DMS 273 treated with DMSO at 0.1 percent for 48 hours (cell line): ENCODE results near the gene HIPK3.
"Not testable (repeated sequence)": the region's sequence is repeated elsewhere in the genome, so short reads cannot be mapped to it uniquely, and the experiment has no call there.

Experiments used
- DNase-seq: peaks from one replicate; lab custom pipeline; 2025; lab: John Stamatoyannopoulos, UW

The HIPK3 gene

DNA sequence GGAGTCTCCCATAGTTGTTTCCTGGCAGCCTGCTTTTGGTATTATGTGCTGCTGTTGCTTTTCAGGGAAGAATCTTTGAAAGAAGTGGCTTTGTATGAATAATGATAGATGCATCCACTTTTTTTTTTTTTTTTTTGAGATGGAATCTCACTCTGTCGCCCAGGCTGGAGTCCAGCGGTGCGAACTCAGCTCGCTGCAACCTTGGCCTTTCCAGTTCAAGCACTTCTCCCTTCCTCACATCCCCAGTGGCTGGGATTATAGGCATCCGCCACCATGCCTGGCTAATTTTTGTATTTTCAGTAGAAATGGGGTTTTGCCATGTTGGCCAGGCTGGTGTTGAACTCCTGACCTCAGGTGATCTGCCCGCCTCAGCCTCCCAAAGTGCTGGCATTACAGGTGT, 49.6 kb downstream of the HIPK3 start:
- DNase-seq, result not testable (repeated sequence)

DNA sequence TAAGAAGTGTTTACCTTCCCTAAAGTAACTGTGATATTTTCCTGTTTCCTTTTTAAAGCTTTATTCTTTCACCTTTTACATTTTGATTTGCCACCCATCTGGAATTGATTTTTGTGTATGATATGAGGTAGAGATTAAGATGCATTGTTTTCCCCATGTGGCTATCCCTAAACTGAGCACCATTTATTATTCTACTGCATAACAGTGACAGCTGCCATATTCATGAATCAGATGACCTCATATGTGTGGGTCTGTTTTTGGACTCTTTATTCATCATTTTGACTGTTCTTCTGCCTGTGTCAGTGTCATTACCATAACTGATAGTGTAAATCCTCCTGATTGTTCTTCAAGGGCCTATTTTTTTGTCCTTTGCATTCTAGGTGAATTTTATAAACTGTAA, 50.8 kb downstream of the HIPK3 start:
- DNase-seq, result no peak

DNA sequence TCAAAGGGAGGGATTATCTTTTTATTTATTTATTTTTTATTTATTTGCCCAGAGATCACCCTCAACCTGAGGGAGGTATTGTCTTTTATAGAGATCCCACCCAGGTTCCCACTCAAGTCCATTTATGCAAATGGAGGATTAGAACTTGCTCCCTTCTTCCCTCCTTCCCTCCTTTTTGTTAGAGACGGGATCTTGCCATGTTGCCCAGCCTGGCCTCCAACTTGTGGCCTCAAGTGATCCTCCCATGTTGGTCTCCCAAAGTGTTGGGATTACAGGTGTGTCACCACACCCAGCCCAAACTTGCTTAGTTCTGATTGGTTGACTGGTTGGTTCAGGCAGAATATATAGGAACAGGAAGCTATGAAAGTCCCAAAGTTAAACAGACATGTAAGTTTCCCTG, 51.9 kb downstream of the HIPK3 start:
- DNase-seq, result no peak

DNA sequence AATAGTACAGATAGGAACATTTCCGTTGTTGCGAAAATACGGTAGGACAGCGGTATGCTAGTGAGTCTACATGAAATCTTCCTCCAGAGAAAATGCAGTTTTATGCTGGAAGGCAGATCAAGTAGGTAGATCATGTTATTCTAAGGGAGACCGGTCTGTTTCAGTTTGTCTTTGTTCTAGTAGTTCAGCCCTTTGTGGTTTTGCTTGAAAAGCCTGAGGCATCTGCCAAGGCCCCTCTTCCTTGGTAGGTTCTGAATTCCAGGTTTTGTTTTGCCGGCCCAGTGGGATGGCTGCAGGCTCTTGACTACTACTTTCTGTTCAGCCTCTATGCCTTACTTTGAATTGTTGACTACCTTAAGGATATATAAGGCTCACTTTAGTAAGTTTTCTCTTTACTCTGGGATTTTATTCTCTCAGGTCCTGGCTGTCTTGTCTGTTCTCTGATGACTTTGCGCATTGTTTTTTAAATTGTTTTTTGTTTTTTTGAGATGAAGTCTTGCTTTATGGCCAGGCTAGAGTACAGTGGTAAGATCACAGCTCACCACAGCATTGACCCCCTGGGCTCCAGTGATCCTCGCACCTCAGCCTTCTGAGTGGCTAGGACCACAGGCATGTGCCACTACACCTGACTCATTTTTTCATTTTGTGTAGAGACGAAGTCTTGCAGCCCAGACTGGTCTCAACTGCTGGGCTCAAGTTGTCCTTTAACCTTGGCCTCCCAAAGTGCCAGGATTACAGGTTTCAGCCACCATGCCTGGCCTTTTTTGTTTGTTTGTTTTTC, 53.7 kb downstream of the HIPK3 start:
- no peak for DNase-seq

DNA sequence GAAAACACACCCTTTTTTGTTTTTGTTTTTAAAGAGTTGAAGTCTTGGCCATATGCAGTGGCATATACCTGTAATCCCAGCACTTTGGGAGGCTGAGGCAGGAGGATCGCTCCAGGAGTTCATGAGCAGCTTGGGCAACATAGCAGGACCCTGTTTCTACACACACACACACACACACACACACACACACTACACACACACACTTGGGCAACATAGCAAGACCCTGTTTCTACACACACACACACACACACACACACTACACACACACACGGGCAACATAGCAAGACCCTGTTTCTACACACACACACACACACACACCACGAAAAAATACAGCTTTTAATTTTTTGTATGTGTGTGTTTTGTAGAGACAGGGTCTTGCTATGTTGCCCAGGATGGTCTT, 54.5 kb downstream of the HIPK3 start:
- no peak for DNase-seq

DNA sequence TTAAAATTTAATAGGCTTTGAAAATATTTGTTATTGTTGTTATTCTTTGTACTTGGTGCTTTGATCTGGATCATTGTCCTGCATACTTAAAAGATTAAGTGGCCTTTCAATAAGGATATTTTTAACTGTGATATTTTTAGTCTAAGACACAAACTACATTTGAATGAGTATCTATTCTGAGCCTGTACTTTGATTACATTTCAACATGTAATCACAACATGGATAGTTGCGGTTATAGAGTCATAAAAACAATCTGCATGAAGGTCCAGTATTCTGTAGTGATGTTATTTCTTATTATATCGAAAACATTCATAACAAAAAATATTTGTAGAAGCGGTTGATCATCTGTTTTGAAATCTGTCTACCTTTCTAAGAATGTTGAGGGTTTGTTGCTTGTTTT, 58.6 kb downstream of the HIPK3 start:
- DNase-seq, result no peak

DNA sequence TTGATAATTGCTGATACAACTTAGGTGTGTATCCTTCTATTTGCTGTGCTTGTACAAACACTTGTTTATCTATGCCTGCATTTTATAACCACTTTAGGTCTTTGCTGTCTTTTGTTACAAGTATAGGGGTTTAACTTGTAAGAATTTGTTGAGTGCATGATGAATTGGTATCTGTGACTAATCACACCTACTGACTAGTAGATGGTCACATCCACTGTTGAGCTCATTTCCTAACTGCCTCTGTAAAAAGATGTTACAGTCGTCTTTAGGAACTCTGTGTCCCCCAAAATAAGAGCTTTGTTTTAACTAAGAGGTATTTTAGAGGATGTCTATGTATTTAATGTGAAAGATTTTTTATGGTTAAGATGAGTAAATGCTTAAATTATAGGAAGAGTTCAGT, 60.5 kb downstream of the HIPK3 start:
- DNase-seq, result no peak

DNA sequence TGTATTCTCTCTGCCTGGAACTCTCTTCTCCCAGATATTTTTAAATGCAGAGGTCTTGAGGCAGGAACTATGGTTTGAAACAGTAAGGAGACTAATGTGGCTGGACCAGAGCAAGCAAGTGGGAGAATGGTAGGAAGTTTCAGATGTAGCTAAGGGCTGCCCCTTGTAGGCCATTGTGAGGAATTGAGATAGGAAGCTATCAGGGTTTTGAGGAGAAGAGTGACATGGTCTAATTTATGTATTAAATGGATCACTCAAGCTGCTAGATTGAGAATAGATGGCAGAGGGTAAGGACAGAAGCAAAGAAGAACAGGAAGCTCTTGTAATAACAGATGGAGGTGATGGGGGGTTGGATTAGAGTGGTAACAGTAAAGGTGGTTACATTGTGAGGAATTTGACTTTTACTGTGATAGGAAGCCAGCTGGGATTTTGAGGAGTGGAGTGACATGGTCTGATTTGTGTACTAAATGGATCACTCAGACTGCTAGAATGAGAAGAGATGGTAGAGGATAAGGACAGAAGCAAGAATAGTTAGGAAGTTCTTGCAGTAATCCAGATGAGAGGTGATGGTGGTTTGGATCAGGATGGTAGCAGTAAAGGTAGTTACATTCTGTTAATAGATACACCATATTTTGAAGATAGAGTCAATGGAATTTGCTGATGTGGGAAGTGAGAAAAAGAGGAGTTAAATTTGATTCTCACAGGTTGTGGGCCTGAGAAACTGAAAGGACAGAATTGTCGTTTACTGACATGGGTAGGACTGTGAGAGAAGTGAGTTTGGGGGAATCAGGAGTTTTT, 63.0 kb downstream of the HIPK3 start:
- no peak for DNase-seq

DNA sequence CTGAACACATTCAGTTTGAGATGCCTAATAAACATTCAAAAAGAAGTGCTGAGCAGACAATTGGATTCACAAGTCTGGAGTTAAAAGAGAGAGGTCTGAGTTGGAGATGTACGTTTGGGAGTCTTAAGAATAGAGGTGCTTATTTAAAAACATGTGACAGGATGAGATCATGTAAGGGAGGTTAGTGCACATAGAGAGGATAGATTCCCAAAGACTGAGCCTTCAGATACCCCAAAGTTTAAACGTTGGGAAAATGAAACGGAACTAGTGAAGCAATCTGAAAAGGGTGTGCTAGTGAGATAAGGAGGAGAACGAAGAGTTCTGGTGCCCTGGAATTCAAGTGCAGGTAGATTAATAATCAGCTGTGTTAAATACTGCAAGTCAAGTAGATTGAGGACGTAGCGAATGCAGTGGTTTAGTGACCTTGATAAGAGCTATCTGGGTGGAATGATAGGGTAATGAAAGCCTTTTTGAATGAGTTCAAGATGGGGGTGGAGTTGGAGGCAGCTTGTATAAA, 63.7 kb downstream of the HIPK3 start:
- no peak for DNase-seq

DNA sequence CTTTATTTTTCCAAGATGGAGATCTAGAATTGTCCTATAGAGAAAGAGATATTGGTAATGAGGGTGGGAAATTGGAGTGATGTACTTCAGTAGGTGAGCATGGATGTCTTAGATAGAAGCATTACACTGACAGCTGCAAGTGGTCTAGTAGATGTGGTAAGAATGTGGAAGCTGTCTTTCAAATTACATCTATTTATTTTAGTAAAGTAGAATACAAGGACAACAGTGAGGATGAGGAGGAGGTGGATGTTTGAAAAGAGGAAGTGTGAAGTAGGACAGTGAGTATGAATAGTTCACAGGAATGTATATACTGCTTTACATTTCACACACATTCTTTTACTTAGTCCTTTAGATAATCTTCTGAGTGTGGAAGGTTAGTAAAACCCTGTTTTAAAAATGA, 64.2 kb downstream of the HIPK3 start:
- no peak for DNase-seq

DNA sequence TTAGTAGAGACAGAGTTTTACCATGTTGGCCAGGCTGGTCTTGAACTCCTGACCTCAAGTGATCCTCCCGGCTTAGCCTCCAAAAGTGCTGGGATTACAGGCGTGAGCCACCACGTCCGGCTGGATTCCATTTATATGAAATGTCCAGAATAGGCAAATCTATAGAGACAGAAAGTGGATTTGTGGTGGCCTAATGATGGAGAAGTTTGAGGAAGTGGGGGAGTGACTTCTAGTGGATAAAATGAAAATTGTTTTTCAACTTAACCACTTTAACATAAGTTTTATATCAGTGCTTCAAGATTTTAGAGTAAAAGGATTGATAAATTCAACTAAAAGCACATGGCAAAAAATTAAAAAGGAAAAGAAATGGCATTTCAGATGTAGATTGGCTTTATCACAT, 66.2 kb downstream of the HIPK3 start:
- no peak for DNase-seq

DNA sequence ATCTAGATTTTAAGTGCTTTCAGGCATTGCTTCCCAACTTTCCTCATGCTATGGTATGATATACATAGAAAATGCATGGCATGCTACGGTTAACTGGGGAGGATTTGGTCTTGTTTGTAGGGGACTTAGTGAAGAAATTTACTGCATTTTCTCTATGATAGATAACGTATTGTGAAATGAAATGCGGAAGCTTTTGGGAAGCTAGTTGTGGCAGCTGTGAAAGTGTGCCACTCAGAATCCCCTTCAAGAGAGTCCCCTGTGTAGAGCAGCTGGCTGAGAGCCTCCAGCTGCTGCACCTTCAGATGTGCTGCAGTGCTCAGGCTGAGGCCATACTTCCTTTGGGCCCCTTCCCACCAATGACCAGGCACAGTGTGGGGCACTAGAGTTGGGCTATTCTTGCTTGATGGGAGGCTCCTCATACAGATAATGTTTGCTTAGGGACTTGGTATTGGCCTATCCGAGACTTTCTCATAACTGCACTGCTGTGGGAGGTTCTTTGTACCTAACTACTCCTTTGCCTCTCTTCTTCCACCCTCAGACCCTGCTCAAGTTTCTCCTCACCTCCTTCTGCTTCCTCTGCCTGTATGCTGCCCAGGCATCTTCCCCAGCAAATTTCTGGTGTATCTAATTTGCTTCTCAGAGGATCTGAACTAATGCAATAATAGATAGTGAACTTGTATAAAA, 67.3 kb downstream of the HIPK3 start:
- no peak for DNase-seq

DNA sequence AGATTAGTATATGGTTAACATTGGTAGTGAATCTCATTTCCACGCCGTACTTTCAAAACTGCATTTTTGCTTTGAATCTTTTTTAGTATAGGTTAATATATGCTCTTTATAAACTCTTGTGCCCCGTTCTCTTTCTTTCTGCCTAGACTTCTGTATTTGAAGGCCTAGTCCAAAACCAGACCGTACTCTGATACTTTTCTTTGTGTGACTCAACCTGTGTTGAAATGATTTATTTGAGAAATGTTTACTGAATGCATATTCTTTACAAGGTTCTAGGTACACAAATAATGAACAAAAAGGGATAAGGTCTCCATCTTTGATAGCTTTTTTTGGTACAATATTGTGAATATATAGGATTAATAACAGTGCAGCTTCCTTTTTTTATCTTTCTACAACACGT, 68.3 kb downstream of the HIPK3 start:
- DNase-seq, result no peak

DNA sequence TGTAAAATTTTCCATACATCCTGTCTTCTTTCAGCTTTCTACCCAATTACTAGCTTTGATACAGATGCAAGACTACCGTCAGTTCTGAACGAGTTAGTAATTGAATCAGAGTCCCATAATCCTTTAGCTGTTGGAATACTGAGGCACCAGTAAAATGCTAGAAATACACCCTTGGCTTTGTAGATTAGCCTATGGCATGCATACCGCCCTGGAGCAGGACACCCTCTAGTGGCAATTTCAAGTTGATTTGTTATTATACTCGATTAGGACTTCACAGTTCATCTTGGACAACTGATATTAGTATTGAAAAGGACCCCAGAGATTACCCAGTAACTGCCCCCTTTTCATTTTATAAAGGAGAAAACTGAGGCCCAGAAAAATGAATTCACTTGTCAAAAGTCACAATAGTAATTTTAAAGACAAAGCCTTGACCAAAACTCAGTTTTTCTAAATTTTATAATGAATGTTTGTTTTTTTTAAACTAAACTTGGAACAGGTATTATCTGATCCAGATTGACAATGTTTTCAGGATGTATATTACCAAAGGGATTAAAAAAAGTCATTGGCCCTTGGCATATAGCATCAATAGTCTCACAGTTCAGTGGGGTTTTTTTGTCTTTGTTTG, 72.6 kb downstream of the HIPK3 start:
- DNase-seq, result peak; percentile 14

DNA sequence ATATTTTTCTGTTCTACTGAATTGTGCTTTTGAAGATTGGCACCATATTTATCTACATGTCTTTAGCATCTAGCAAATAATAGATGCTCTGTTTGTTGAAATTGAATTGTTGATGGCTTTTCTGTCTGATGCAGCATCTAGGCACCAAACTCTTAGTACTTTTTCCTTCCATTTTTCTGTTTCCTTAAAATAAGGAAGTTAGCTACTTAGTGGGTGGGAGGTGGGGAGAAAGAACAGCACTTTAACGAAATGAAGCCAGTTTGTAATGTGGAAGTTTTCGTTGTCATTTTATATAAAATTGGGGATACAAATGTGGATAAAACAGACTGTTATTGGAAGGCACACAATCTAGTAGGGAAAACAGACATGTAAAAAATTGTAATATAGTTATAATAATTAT, 76.6 kb downstream of the HIPK3 start:
- DNase-seq, result no peak

DNA sequence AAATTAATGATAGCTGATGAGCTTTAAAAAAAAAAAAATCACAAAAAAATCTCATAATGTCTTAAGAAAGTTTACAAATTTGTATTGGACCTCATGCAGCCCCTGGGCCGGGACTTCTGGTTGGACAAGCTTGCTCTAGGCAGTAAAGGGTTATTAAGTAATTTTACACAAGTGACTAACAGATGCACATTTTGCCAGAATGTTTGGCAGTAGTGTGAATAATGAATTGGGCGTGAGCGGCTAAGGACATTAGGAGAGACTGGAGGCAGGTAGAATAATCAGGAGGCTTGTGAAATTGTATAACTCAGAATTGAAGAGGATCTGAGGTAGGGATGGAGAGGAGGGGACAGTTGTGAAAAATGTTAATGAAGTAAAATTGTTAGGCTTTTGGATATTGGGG, 77.4 kb downstream of the HIPK3 start:
- no peak for DNase-seq

DNA sequence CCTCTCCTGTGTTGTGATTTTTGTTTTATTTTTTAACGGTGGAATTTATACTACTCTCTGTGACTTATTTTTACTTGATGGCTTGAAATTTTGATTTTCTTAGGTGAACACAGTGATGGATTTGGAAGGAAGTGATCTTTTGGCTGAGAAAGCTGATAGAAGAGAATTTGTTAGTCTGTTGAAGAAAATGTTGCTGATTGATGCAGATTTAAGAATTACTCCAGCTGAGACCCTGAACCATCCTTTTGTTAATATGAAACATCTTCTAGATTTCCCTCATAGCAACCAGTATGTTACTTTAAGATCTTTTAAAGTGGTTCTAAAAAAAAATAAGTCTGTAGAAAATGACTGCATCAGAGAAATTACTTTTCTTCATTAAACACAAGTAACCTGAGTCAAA, 82.1 kb downstream of the HIPK3 start:
- no peak for DNase-seq

DNA sequence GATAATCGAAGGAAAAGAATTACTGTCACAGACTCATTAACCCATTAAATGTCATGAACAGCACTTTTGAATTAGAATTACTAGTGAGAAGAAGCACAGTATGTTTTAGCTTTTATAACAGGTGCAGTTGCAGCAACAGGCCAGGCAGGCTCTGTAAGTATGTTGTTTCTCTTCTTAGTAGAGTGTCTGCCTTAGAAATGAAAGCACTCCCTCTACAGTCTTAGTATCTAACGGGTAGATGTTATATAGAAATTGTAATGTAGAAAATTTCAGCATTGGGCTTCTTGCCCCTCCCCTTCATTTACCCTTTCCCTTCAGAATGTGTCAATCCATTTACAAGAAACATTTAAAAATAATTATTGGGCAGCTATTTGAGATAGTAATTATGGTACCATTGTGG, 87.4 kb downstream of the HIPK3 start:
- no peak for DNase-seq

DNA sequence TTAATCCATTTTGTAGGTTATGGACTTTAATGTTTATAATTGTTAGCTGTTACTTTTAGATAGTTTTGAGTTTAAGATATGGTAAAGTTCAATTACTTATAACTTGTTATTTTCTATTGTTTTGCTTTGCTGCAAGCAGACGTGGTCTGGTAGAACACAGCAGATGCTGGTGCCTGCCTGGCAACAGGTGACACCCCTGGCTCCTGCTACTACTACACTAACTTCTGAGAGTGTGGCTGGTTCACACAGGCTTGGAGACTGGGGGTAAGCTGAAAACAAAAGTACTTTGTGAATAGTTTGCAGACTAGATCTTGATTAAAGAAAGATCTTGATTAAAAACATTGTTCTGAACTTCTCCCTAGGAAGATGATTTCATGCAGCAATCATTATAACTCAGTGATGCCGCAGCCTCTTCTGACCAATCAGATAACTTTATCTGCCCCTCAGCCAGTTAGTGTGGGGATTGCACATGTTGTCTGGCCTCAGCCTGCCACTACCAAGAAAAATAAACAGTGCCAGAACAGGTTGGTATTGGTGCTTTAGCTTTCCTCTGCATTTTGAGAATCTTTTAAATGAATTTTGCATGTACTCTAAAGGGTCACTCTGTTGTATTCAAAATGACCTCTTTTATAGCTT, 90.4 kb downstream of the HIPK3 start:
- no peak for DNase-seq

DNA sequence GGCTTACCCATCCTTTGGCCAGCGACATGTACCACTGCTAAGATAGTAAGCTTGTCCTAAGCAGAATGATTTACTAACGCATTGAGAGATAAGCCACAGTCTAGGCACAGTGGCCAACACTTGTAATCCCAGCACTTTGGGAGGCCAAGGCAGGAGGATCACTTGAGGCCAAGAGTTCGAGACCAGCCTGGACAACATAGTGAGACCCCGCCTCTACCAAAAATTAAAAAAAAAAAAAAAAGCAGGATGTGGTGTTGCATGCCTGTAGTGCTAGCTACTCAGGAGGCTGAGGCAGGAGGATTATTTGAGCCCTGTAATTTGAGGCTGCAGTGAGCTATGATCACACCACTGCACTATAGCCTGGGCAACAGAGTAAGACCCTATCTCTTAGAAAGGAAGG, 93.1 kb downstream of the HIPK3 start:
- DNase-seq, result no peak

DNA sequence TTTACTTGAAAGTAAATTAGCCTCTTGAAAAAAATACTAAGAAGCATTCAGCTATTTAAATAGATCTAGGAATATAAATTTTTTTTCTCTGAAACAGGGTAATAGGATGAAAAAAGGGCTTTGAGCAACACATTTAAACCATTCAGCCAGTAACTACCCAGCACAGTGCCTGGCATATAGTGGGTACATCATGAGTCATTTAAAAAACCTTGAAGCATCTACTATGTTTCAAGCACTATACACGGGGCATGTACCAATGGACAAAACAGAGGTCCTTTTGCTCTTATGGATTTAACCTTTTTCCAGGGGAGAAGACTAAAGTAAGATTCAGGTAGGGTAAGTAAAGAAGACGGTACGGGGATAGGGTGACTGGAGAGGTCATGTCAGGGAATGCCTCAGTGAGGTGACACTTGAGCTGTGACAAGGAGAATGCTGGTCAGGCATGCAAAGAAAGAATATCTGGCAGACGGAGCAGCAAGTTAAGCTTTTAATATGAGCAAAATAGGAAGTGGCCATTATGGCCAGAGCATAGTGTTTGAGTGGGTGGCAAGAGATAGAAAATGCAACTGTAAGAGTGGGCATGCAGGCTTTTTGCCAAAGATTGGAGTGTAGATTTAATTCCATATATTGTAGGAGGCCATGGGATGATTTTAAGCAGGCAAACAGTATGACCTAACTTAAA, 101.1 kb downstream of the HIPK3 start:
- DNase-seq, result no peak
